Islet precursor cell (in vitro differentiated cells): Measurements from ENCODE around the gene CXCL17.
A peak's percentile ranks its signal among the peaks of the same experiment; 100 is the strongest.
"Not testable (repeated sequence)": the region's sequence is repeated elsewhere in the genome, so short reads cannot be mapped to it uniquely, and the experiment has no call there.

ENCODE experiments used
- DNase-seq: peaks from one replicate; pipeline ENCODE4 v3.0.0-alpha.2; 2018

The CXCL17 gene

DNA sequence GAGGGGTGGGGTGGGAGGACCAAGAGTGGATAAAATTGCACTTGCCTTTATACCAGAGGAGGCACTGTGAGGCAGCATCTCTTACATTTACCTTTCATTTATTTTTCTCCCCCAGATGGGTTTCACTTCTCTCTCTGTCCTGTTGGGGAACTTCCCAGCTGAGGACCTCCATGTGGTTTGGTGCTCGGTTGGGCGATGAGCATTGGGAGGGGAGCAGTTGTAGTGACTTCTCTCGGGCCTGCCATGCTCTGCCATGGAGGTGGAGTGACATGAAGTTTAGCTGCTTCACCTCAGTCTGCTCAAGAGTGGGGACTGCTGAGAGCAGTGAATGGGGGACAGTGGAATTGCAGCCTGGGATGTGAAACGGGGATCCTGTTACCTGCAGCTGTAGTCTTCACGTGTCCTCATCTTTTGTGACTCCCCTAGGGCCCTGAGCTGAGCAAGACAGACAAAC is 23.1 kb upstream of the CXCL17 start:
- no peak for DNase-seq

GRCh38 chr19:42461700-42462324 is 19.1 kb upstream of the CXCL17 start:
- DNase-seq: no peak

- DNase-seq: not testable (repeated sequence)
Observed at GRCh38 chr19:42461231-42461630, 18.5 kb upstream of the CXCL17 start.

DNA sequence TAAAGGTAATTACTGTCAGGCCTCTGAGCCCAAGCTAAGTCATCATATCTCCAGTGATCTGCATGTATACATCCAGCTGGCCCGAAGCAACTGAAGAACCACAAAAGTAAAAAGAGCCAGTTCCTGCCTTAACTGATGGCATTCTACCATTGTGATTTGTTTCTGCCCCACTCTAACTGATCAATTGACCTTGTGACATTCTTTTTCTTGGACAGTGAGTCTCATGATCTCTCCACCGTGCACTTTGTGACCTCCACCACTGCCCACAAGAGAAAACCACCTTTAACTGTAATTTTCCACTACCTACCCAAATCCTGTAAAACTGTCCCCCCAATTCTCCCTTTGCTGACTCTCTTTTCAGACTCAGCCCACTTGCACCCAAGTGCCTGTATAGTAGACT is 17.2 kb upstream of the CXCL17 start:
- DNase-seq: no peak

GRCh38 chr19:42455621-42456081 is 12.9 kb upstream of the CXCL17 start:
- DNase-seq: peak; percentile 91

- DNase-seq: no peak
Observed at GRCh38 chr19:42455086-42455485, 12.3 kb upstream of the CXCL17 start.

DNA sequence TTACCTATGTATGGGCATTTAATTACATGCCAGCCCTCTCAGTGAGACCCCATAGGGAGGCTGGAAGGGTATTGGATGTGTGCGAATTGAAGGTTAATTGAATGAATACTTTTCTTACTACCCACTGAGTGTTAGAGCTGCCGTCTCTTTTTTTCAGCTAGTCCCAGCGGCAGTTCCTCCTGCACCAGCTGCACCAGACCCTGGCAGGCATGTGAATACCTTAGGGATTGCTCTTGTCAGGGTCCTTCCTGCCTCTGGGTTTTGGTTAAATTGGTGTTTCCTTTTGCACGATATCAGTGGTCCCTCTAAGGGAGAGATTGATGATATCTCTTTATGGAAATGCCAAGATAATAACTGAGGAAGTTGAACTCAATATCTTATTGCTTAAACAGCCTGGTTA is 9.8 kb upstream of the CXCL17 start:
- DNase-seq: no peak

- peak; percentile 85 for DNase-seq
Observed at GRCh38 chr19:42450314-42450934, 7.7 kb upstream of the CXCL17 start.

GRCh38 chr19:42448306-42448705 is 5.6 kb upstream of the CXCL17 start:
- DNase-seq: not testable (repeated sequence)

GRCh38 chr19:42445948-42446347 is 3.2 kb upstream of the CXCL17 start:
- no peak for DNase-seq

DNA sequence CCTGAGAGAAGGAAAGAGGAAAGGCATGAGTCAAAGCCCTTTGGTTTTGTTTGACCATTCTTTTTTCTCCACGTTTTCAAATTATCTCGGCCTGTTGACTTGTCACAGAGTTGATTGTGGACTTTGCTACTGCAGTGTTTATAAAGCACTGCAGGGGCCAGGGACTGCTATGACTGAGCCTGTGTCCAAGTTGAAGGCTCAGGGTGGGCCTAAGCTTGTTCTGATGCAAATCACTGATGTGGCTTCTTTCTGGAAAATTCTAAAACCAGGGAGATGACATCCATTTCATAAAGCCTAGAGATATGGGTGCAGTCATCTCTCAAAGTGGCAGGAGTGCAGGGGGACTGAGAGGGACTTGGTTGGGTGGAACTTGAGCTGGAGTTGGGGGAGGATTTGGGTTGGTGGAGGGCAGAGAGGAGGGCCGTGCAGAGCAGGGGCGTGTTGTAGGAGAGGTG is 1.2 kb upstream of the CXCL17 start:
- DNase-seq: no peak

DNA sequence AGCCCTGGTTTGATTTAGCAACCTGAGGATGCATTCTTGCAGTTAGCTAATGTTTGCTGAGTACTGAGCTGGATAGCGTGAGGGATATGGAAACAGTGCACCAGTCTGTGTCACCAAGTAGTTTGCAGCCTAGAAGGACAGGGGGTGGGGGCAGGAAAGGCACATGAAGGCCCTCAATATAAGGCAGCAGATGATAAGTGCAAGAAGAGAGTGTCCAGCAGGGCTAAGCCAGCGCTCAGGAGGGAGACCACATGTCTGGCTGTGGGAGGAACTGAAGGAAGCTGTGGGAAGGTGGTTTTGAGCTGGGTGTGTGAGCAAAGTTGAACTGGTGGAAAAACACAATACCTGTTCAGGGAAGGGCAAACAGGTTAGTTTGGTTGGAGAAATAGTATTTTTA is 1.7 kb downstream of the CXCL17 start:
- no peak for DNase-seq

DNA sequence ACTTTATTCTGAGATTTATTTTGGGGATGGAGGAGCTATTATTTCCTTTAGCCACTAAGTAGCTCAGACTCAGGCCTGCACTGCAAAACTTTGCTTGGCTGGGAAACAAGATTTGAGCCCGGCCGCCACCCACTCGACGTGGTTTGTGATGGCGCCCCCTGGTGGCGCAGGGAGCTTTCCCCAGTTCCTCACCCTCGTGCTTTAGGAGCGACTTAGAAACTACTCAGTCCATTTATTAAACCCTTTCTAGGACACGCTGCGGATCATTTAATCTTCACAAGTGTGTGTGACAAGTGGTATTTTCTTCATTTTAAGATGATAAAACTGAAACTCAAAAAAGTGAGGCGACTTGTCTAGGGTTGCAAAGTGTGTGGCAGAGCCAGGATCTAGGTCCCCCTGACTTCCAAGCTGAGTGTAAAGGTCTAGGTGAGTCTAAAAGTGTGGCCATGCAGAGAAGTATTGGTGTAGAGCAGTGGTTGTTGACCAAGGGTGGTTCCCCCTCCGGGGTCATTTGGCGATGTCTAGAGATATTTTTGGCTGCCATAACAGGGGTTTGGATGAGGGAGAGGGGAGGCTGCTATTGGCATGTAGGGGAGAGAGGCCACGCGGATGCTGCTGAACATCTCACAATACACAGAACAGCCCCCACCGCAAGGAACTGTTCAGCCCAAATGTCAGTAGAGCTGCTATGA is 2.2 kb downstream of the CXCL17 start:
- DNase-seq: peak; percentile 82

DNA sequence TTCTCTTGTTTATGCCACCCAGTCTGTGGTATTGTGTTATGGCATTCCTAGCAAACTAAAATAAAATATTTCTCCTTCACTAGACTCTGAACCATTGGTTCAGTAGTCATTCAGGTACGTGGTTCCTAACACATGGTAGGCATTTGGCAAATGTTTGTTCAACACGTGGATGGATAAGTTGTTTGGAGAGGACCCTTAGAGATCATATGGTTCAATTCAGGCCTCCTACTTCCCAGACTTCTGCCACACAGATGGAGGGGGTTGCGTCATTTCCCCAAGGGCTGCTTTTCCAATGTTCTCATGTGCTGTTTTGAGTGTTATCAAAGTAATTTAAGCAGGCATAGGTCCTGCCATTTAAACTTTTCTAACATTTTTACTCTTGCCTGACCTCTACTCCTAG is 6.7 kb downstream of the CXCL17 start:
- DNase-seq: no peak

DNA sequence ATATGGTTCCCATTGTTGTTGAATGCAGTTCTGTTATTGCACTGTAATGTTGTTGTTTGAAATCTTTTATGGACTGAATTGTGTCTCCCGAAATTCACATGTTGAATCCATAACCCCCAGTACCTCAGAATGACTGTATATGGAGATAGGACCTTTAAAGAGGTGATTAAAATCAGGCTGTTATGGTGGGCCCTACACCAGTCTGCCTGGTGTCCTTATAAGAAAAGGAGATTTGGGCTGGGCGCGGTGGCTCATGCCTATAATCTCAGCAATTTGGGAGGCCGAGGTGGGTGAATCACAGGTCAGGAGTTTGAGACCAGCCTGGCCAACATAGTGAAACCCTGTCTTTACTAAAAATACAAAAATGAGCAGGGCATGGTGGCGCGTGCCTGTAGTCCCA is 7.4 kb downstream of the CXCL17 start:
- no peak for DNase-seq

DNA sequence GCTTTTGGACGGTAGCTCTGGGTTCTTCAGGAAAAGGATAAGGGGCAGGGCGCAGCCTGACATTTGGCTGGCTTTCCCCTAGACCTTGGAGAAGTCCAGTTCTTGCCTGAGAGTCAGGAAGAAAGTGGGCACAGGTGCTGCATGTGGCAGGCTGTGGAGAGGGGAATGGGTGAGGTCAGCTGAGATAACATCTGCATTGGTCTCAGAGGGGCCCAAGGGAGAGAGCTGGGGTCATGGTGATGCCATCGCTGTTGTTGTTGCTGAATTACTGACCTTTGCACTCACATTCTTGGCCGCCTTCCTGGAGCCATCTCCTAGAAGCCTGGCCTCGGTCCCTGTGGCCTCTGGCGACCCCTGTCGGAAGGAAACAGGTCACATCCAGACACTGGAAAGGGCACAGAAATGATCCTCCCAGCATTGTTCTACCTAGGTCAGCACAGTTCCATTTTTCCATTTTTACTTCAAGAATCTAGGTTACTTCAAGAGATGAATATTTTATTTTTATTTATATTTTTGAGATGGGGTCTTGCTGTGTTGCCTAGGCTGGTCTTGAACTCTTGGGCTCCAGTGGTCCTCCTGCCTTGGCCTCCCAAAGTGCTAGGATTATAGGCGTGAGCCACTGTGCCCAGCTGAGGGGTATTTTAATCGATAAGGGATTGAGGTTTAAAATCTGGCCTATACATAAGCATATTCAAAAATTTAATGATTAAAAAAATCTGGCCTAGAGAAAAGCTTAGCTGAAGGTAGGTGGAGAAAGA is 9.1 kb downstream of the CXCL17 start:
- peak; percentile 85 for DNase-seq

GRCh38 chr19:42431486-42431885 is 11.3 kb downstream of the CXCL17 start:
- no peak for DNase-seq

DNA sequence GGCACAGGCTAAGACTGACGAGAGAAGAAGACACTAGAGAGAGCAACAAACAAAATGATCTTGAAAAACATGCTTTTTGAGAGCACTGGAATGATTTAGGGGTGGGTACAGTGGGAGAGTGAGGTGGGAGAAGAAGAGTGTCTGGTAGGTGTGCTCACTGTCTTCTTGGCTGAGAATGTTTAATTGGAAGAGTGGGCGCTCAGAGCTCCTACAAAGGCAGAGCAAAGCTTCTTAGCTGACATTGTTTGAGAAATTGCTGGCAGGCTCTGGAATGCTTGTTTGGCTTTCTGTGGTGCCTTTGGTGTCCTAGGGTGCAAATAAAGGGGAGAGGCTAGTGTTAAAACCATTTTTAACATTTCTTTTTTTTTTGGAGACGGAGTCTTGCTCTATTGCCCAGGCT is 14.1 kb downstream of the CXCL17 start:
- no peak for DNase-seq

- DNase-seq: no peak
Observed at GRCh38 chr19:42427313-42427712, 15.4 kb downstream of the CXCL17 start, which contains the start of gene LIPE. LIPE (minus strand) TSS chr19:42427388; CDS start chr19:42427149, 239 bp downstream.

GRCh38 chr19:42426643-42427042 is 16.1 kb downstream of the CXCL17 start:
- DNase-seq: no peak

- no peak for DNase-seq
Observed at GRCh38 chr19:42424712-42425131, 18.0 kb downstream of the CXCL17 start.

- no peak for DNase-seq
Observed at GRCh38 chr19:42424345-42424707, 18.4 kb downstream of the CXCL17 start.
